ENCODE data around the gene RTEL1. TPM values are rescaled to one million over a fixed set of nuclear protein-coding genes. Genes with fewer than 3 reads are reported as not detected.
A peak's percentile ranks its signal among the peaks of the same experiment; 100 is the strongest.

The RTEL1 gene
- total and polyA plus RNA-seq, 8 donors: 7.6 to 70.4 (median 16.1) TPM

- Histone ChIP-seq H3K4me3 (peak overlapping the region; percentile 52 to 61 (median 58)), H3K36me3 (peaks cover 24 to 53% (median 49%) of the 10 kb centered on the region in 4 donors), H3K4me1 (peaks cover 43 to 67% (median 59%) of the 10 kb centered on the region in 4 donors), H3K27ac (peak overlapping the region; percentile 84 to 90 (median 88)), H3K9me3 (no peaks in the 10 kb centered on the region), H3K27me3 (peaks cover 0 to 6% (median 0%) of the 10 kb centered on the region in 3 donors)
- TF ChIP-seq POLR2AphosphoS5 (IDR thresholded peaks at IDR 0.05): no peak
- no peak for TF ChIP-seq POLR2A (IDR thresholded peaks at IDR 0.05)
- TF ChIP-seq CTCF (IDR thresholded peaks at IDR 0.05): no peak
- TF ChIP-seq EP300 (IDR thresholded peaks at IDR 0.05): no peak
- DNase-seq: peak; percentile 80 to 84
- intact Hi-C loops (cut with DNase I; ENCODE audit: low total_unique reads): no loop called here
- WGBS, 5 donors: 3 to 31% (median 16%) methylated on average over 10 to 26 of the region's 26 CpGs
Observed at GRCh38 chr20:63738687-63739129, 80.6 kb downstream of the RTEL1 start.

DNA sequence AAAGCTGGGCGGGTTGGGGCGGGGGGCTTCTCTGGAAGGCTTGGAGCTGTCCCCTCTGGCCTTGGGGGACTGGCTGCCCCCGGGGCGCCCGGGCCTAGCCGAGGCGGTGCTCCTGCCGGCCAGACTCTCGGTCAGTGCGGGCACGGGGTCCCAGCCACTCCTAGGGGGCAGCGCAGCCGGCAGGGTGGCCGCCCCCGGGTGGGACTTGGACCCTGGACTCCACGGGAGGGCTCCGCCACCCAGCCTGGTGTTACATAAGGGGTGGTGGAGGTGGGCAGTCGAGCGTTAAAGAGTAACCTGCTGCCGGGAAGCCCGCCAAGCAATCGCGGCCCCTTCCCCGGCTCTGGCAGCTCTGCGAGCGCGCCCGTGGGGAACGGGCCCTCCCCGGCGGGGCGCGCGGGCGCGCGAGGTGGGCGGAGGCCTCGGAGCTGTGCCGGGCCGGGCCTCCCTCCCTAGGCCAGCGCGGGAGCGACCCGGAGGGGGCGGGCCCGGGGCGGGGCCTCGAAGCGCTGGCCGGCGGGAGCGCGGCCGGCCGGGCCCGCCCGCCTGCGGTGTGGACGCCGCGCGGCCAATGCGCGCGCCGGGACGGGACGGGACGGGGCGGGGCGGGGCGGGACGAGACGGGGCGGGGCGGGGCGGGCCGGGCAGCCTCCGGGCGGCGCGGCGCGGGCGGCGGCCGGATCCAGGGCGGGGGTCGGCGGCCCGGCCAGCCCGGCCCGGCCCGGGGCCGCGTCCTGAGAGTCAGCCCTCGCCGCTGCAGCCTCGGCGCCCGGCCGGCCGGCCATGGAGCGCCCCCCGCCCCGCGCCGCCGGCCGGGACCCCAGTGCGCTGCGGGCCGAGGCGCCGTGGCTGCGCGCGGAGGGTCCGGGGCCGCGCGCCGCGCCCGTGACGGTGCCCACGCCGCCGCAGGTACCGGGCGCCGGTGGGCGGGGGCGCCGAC lies 81.3 kb downstream of the RTEL1 start, which contains the start of gene SLC2A4RG:
TSS of gene SLC2A4RG (plus strand) at position 647 of the 940 bp plus-strand sequence. CDS start at position 784, 137 bp downstream.
- H3K27ac ChIP-seq: peak within 1 kb of the TSS; percentile 84 to 97 (median 93)
- intact Hi-C loops (cut with DNase I; ENCODE audit: low total_unique reads): no loop called here
- peak within 1 kb of the TSS; percentile 65 to 85 (median 68) for H3K4me3 ChIP-seq
- peaks cover 43 to 67% (median 59%) of the 10 kb centered on the region in 4 donors for H3K4me1 ChIP-seq
- peaks cover 0 to 6% (median 0%) of the 10 kb centered on the region in 3 donors for H3K27me3 ChIP-seq
- H3K9me3 ChIP-seq: no peaks in the 10 kb centered on the region
- TF ChIP-seq POLR2A (IDR thresholded peaks at IDR 0.05) (no peak), EP300 (IDR thresholded peaks at IDR 0.05) (no peak), POLR2AphosphoS5 (IDR thresholded peaks at IDR 0.05) (no peak), CTCF (IDR thresholded peaks at IDR 0.05) (no peak)
- 1 to 5% (median 4%) methylated on average over 10 to 132 of the region's 136 CpGs for WGBS, 5 donors
- H3K36me3 ChIP-seq: peaks cover 21 to 47% (median 44%) of the 10 kb centered on the region in 4 donors
- DNase-seq: peak; percentile 84 to 95

DNA sequence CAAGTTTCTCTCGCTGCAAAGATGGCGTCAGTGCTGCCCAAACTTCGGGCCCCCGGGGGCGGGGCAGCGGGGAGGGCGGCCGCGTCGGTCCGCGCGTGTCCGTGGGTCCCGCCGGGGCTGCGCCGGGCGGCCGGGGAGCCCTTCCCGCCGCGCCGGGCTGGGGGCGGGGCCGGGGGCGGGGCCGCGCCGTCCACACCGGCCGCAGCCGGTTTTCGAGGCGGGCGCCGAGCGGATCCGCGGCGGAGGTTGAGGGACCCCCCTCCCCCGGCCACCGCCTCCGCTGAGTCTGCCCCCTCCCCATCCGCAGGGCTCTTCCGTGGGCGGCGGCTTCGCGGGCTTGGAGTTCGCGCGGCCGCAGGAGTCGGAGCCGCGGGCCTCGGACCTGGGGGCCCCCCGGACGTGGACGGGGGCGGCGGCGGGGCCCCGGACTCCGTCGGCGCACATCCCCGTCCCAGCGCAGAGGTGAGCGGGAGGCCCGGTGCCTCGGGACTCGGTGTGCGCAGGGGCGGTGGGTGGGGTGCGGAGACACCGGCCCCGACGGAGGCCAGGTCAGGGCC lies 82.0 kb downstream of the RTEL1 start:
- H3K9me3 ChIP-seq: no peaks in the 10 kb centered on the region
- H3K4me3 ChIP-seq: peak overlapping the region; percentile 65 to 85 (median 68)
- H3K36me3 ChIP-seq: peaks cover 16 to 39% (median 36%) of the 10 kb centered on the region in 4 donors
- peak in 1 of 2 donors; percentile 88 for DNase-seq
- peaks cover 43 to 67% (median 59%) of the 10 kb centered on the region in 4 donors for H3K4me1 ChIP-seq
- intact Hi-C loops (cut with DNase I; ENCODE audit: low total_unique reads): no loop called here
- peak overlapping the region; percentile 83 to 97 (median 93) for H3K27ac ChIP-seq
- peaks cover 0 to 6% (median 0%) of the 10 kb centered on the region in 3 donors for H3K27me3 ChIP-seq
- TF ChIP-seq CTCF (IDR thresholded peaks at IDR 0.05): no peak
- TF ChIP-seq POLR2AphosphoS5 (IDR thresholded peaks at IDR 0.05): no peak
- TF ChIP-seq POLR2A (IDR thresholded peaks at IDR 0.05): no peak
- no peak for TF ChIP-seq EP300 (IDR thresholded peaks at IDR 0.05)
- 0 to 1% (median 0%) methylated on average over 13 to 79 of the region's 80 CpGs; no CpG with 5 or more reads in 1 of the 5 donors for WGBS, 5 donors
